ENCODE measurements around the gene LRRC8C. TPM values are rescaled to one million over a fixed set of nuclear protein-coding genes. Genes with fewer than 3 reads are reported as not detected.

LRRC8C gene
- total RNA-seq, 2 donors from 2014 or later = 2.5 to 5.5 TPM

DNA sequence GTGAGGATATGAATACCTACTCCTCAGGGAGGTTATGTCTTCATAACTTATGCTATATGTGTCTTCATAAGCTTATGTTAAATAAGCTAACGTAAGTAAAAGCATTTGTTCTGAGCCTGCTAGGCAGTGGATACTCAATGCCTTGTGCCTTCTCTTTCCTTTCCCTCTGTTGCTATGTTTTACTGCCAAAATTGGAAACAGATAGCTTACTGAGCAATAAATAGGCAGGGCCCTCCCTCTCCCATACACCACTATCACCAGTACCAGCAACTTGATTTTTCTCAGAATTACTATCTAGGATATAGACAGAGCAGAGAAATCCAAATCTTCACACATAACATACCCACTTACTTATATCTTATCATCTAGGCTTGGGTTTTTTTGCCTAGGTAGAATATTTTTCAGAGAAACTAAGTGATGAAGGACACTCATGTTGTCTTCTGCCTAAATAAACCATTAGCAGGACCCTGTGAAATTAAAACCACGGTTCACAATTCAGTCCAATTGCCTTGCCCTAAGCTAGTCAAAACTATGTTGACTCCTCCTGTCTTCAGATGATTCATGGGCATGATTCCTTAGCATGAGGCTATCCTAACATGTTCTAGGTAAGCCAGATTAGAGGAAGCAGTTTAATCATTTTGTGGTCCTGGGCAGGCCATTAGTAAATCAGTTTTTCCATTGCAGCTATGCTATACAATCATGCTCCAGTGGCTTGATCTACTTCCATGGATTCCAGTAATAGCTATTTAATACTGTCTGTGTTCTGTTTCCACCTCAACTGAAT is 15.9 kb upstream of the LRRC8C start:
- no peaks in the 10 kb centered on the region for H3K4me1 ChIP-seq (ENCODE audit: control insufficient read depth, insufficient read depth, low read length)
- no peak overlapping the region for H3K4me3 ChIP-seq (ENCODE audit: low read length)
- no peak overlapping the region for H3K27ac ChIP-seq (ENCODE audit: low read depth, low read length)
- H3K9me3 ChIP-seq (ENCODE audit: control insufficient read depth, low read length) = peaks cover 20% of the 10 kb centered on the region
- DNase-seq = no peak
- no peak overlapping the region for H3K27ac Mint-ChIP-seq
- peaks cover 7% of the 10 kb centered on the region for H3K36me3 Mint-ChIP-seq (ENCODE audit: low read depth)
- H3K4me1 Mint-ChIP-seq = no peaks in the 10 kb centered on the region
- 84 to 100% methylated on average over 1 to 2 of the region's 2 CpGs for WGBS, 2 experiments (ENCODE audit: insufficient coverage in 1 of 2, insufficient read length in 1 of 2)
- peaks cover 8% of the 10 kb centered on the region for H3K9me3 Mint-ChIP-seq
- no peaks in the 10 kb centered on the region for H3K27me3 Mint-ChIP-seq (ENCODE audit: insufficient read depth)
- no peaks in the 10 kb centered on the region for H3K27me3 ChIP-seq (ENCODE audit: control insufficient read depth, insufficient read depth, low read length, poor library complexity, severe bottlenecking)
- TF ChIP-seq, protein P1, sequence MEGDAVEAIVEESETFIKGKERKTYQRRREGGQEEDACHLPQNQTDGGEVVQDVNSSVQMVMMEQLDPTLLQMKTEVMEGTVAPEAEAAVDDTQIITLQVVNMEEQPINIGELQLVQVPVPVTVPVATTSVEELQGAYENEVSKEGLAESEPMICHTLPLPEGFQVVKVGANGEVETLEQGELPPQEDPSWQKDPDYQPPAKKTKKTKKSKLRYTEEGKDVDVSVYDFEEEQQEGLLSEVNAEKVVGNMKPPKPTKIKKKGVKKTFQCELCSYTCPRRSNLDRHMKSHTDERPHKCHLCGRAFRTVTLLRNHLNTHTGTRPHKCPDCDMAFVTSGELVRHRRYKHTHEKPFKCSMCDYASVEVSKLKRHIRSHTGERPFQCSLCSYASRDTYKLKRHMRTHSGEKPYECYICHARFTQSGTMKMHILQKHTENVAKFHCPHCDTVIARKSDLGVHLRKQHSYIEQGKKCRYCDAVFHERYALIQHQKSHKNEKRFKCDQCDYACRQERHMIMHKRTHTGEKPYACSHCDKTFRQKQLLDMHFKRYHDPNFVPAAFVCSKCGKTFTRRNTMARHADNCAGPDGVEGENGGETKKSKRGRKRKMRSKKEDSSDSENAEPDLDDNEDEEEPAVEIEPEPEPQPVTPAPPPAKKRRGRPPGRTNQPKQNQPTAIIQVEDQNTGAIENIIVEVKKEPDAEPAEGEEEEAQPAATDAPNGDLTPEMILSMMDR (conservative IDR thresholded peaks at IDR 0.05) = no peak
- no peaks in the 10 kb centered on the region for H3K36me3 ChIP-seq (ENCODE audit: control insufficient read depth, insufficient read depth, low read length)
- no peak overlapping the region for H3K4me3 Mint-ChIP-seq
- H3K9ac ChIP-seq (ENCODE audit: extremely low read depth, low read length, poor library complexity, severe bottlenecking) = no peak overlapping the region

DNA sequence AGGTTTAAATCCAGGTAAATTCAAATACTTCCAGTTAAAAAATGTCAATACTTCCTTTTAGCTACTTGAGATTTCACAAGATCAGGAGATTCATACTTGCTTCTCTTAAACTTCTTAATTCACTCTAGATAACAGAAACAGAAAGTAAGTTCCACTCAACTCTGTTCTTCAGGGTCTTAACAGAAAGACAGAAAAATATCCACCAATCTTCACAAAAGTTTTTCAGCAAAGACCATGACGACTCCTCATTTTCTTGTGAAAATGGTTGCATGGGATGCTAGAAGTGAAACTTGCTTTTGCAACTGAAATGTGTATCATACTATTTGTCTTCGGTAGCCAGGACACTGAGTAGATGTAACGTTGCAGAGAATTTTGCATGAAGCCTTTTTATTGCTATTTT is 12.3 kb upstream of the LRRC8C start:
- TF ChIP-seq, protein P1 (conservative IDR thresholded peaks at IDR 0.05) = no peak
- Histone ChIP-seq H3K4me1 (ENCODE audit: control insufficient read depth, insufficient read depth, low read length) (no peaks in the 10 kb centered on the region), H3K4me3 (ENCODE audit: low read length) (no peak overlapping the region), H3K9me3 (ENCODE audit: control insufficient read depth, low read length) (peaks cover 20% of the 10 kb centered on the region), H3K27me3 (ENCODE audit: control insufficient read depth, insufficient read depth, low read length, poor library complexity, severe bottlenecking) (no peaks in the 10 kb centered on the region), H3K27ac (ENCODE audit: low read depth, low read length) (no peak overlapping the region), H3K36me3 (ENCODE audit: control insufficient read depth, insufficient read depth, low read length) (no peaks in the 10 kb centered on the region), H3K9ac (ENCODE audit: extremely low read depth, low read length, poor library complexity, severe bottlenecking) (no peak overlapping the region)
- Mint-ChIP-seq H3K36me3 (ENCODE audit: low read depth) (peaks cover 7% of the 10 kb centered on the region), H3K9me3 (peaks cover 8% of the 10 kb centered on the region), H3K27ac (no peak overlapping the region), H3K4me3 (no peak overlapping the region), H3K4me1 (no peaks in the 10 kb centered on the region), H3K27me3 (ENCODE audit: insufficient read depth) (no peaks in the 10 kb centered on the region)
- WGBS, 2 experiments (ENCODE audit: insufficient coverage in 1 of 2, insufficient read length in 1 of 2) = 92 to 94% methylated on average over 2 to 3 of the region's 3 CpGs
- no peak for DNase-seq

DNA sequence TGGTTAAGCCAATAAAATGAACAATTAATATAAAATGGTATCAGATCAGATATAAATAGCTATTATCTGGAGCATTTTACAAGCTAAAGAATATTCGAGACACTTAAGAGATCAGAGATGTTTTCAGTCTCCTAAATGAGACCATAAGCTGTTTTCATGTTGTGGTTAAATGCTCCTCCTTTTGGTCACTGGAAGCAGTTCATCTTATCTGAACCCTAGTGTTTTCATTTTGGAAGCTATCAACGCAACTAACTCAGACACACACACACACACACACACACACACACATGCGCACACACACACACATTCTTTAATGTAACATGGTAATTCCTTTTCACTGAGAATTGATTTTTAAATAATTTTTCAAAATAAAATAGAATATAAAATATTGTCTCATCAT is 10.0 kb upstream of the LRRC8C start:
- no peak overlapping the region for H3K9ac ChIP-seq (ENCODE audit: extremely low read depth, low read length, poor library complexity, severe bottlenecking)
- no peaks in the 10 kb centered on the region for H3K27me3 ChIP-seq (ENCODE audit: control insufficient read depth, insufficient read depth, low read length, poor library complexity, severe bottlenecking)
- no peaks in the 10 kb centered on the region for H3K36me3 ChIP-seq (ENCODE audit: control insufficient read depth, insufficient read depth, low read length)
- TF ChIP-seq, protein P1 (conservative IDR thresholded peaks at IDR 0.05) = peak; percentile 48
- Mint-ChIP-seq H3K36me3 (ENCODE audit: low read depth) (peaks cover 1% of the 10 kb centered on the region), H3K27ac (no peak overlapping the region), H3K27me3 (ENCODE audit: insufficient read depth) (no peaks in the 10 kb centered on the region), H3K4me1 (no peaks in the 10 kb centered on the region), H3K4me3 (no peak overlapping the region), H3K9me3 (peaks cover 2% of the 10 kb centered on the region)
- DNase-seq = no peak
- H3K4me1 ChIP-seq (ENCODE audit: control insufficient read depth, insufficient read depth, low read length) = no peaks in the 10 kb centered on the region
- no peak overlapping the region for H3K27ac ChIP-seq (ENCODE audit: low read depth, low read length)
- peaks cover 11% of the 10 kb centered on the region for H3K9me3 ChIP-seq (ENCODE audit: control insufficient read depth, low read length)
- H3K4me3 ChIP-seq (ENCODE audit: low read length) = no peak overlapping the region
- WGBS, 2 experiments (ENCODE audit: insufficient coverage in 1 of 2, insufficient read length in 1 of 2) = 42 to 100% methylated on average over 1 to 2 of the region's 3 CpGs
